CD4-positive, alpha-beta T cell treated with Interleukin-6 for 4 hours (primary cell): ENCODE measurements around the gene FOS.
"Not testable (repeated sequence)": the region's sequence is repeated elsewhere in the genome, so short reads cannot be mapped to it uniquely, and the experiment has no call there.

Experiments used
- DNase-seq: peaks from one replicate; pipeline ENCODE4 v3.0.0-alpha.2; 2020; ENCODE audit warnings: mixed read lengths

The FOS gene

GRCh38 chr14:75278422-75279152 is at the start of gene FOS:
Gene FOS, plus strand, starts transcription at chr14:75278828. Its CDS starts 155 bp downstream, at chr14:75278983.
- DNase-seq, result peak; percentile 89

GRCh38 chr14:75229661-75230139 is 48.9 kb upstream of the FOS start:
- no peak for DNase-seq

- peak; percentile 60 for DNase-seq
Observed at GRCh38 chr14:75230140-75230792, 48.4 kb upstream of the FOS start.

- no peak for DNase-seq
Observed at GRCh38 chr14:75231320-75231719, 47.3 kb upstream of the FOS start.

- DNase-seq, result no peak
Observed at GRCh38 chr14:75232191-75232590, 46.4 kb upstream of the FOS start.

- peak; percentile 65 for DNase-seq
Observed at GRCh38 chr14:75232597-75232996, 46.0 kb upstream of the FOS start.

GRCh38 chr14:75234173-75235115 is 44.2 kb upstream of the FOS start:
- DNase-seq, result no peak

- not testable (repeated sequence) for DNase-seq
Observed at GRCh38 chr14:75235198-75235597, 43.4 kb upstream of the FOS start.

- no peak for DNase-seq
Observed at GRCh38 chr14:75236467-75236866, 42.2 kb upstream of the FOS start.

- no peak for DNase-seq
Observed at GRCh38 chr14:75236901-75237419, 41.7 kb upstream of the FOS start.

GRCh38 chr14:75238756-75239455 is 39.7 kb upstream of the FOS start:
- no peak for DNase-seq

GRCh38 chr14:75240781-75241180 is 37.8 kb upstream of the FOS start:
- DNase-seq, result no peak

- no peak for DNase-seq
Observed at GRCh38 chr14:75242546-75243273, 35.9 kb upstream of the FOS start.

- no peak for DNase-seq
Observed at GRCh38 chr14:75244121-75244520, 34.5 kb upstream of the FOS start.

GRCh38 chr14:75246546-75247285 is 31.9 kb upstream of the FOS start:
- DNase-seq, result no peak

GRCh38 chr14:75247286-75247922 is 31.2 kb upstream of the FOS start:
- peak; percentile 70 for DNase-seq

- DNase-seq, result no peak
Observed at GRCh38 chr14:75247939-75248338, 30.7 kb upstream of the FOS start.

- DNase-seq, result peak; percentile 85
Observed at GRCh38 chr14:75249251-75249957, 29.2 kb upstream of the FOS start.

GRCh38 chr14:75249958-75250336 is 28.7 kb upstream of the FOS start:
- no peak for DNase-seq

GRCh38 chr14:75250800-75251199 is 27.8 kb upstream of the FOS start:
- no peak for DNase-seq
